ENCODE results near the gene TFF1. TPM values are rescaled to one million over a fixed set of nuclear protein-coding genes. Genes with fewer than 3 reads are reported as not detected.

Gene TFF1
- total RNA-seq, 5 donors from 2014 or later (not counting 1 experiment from before 2014, with no cell fraction given) = 1.2 to 1.3 TPM; not detected in 3

GRCh38 chr21:42391297-42391696 lies 25.0 kb upstream of the TFF1 start:
- no peaks in the 10 kb centered on the region for H3K9me3 Mint-ChIP-seq
- ChIA-PET POLR2A (no interaction called here), CTCF (no interaction called here)
- no peaks in the 10 kb centered on the region for H3K36me3 Mint-ChIP-seq
- peak overlapping the region in 1 of 3 donors; percentile 67 for H3K4me3 Mint-ChIP-seq
- H3K27me3 Mint-ChIP-seq = no peaks in the 10 kb centered on the region
- Histone ChIP-seq H3K27me3 (replicated peaks in 1 of 2; ENCODE audit: control insufficient read depth in 2 of 2, extremely low read depth in 1 of 2, insufficient read depth in 2 of 2, low read length in 1 of 2) (no peaks in the 10 kb centered on the region), H3K4me3 (ENCODE audit: control insufficient read depth in 1 of 2, extremely low read depth in 1 of 2, low read length in 1 of 2) (no peak overlapping the region), H3K4me1 (ENCODE audit: control insufficient read depth in 1 of 2, extremely low read depth in 1 of 2, insufficient read depth in 2 of 2, low read length in 2 of 2) (peaks cover 36 to 41% of the 10 kb centered on the region in 2 experiments), H3K9me3 (no peaks in the 10 kb centered on the region), H3K27ac (ENCODE audit: low read length) (no peak overlapping the region), H3K36me3 (ENCODE audit: control insufficient read depth in 2 of 2, extremely low read depth in 1 of 2, insufficient read depth in 1 of 2, low read length in 1 of 2) (no peaks in the 10 kb centered on the region)
- 100% methylated on average over 3 of the region's 5 CpGs for WGBS (ENCODE audit: insufficient coverage)
- peaks cover 50 to 80% (median 79%) of the 10 kb centered on the region in 3 donors for H3K4me1 Mint-ChIP-seq
- DNase-seq = no peak
- no peak for ATAC-seq (replicated peaks in 1 of 4)
- peak overlapping the region in 1 of 2 donors; percentile 44 for H3K27ac Mint-ChIP-seq

- CTCF ChIA-PET = no interaction called here
- no peak for ATAC-seq (replicated peaks in 1 of 4)
- peaks cover 50 to 81% (median 79%) of the 10 kb centered on the region in 3 donors for H3K4me1 Mint-ChIP-seq
These were observed 24.4 kb upstream of the TFF1 start for GRCh38 chr21:42390696-42391095.

GRCh38 chr21:42390193-42390592 lies 23.9 kb upstream of the TFF1 start:
- Histone ChIP-seq H3K27me3 (replicated peaks in 1 of 2; ENCODE audit: control insufficient read depth in 2 of 2, extremely low read depth in 1 of 2, insufficient read depth in 2 of 2, low read length in 1 of 2) (no peaks in the 10 kb centered on the region), H3K36me3 (ENCODE audit: control insufficient read depth in 2 of 2, extremely low read depth in 1 of 2, insufficient read depth in 1 of 2, low read length in 1 of 2) (no peaks in the 10 kb centered on the region), H3K27ac (ENCODE audit: low read length) (no peak overlapping the region), H3K4me3 (ENCODE audit: control insufficient read depth in 1 of 2, extremely low read depth in 1 of 2, low read length in 1 of 2) (no peak overlapping the region), H3K9me3 (no peaks in the 10 kb centered on the region), H3K4me1 (ENCODE audit: control insufficient read depth in 1 of 2, extremely low read depth in 1 of 2, insufficient read depth in 2 of 2, low read length in 2 of 2) (peaks cover 43 to 48% of the 10 kb centered on the region in 2 experiments)
- no peaks in the 10 kb centered on the region for H3K27me3 Mint-ChIP-seq
- WGBS (ENCODE audit: insufficient coverage) = 100% methylated on average over 1 of the region's 5 CpGs
- no peak for ATAC-seq (replicated peaks in 1 of 4)
- ChIA-PET POLR2A (interaction anchor here in 1 of 2 donors (0.6 kb wide), 1 partner anchor 360 kb away, joined by 6 read pairs; no protein-coding TSS in a partner anchor), CTCF (no interaction called here)
- peaks cover 52 to 86% (median 83%) of the 10 kb centered on the region in 3 donors for H3K4me1 Mint-ChIP-seq
- DNase-seq = no peak
- no peaks in the 10 kb centered on the region for H3K36me3 Mint-ChIP-seq
- peak overlapping the region in 1 of 3 donors; percentile 67 for H3K4me3 Mint-ChIP-seq
- H3K9me3 Mint-ChIP-seq = no peaks in the 10 kb centered on the region
- no peak overlapping the region for H3K27ac Mint-ChIP-seq

More at GRCh38 chr21:42390696-42391095, 24.4 kb upstream of the TFF1 start:
- Mint-ChIP-seq H3K27me3 (no peaks in the 10 kb centered on the region), H3K9me3 (no peaks in the 10 kb centered on the region), H3K4me3 (peak overlapping the region in 1 of 3 donors; percentile 67), H3K27ac (no peak overlapping the region), H3K36me3 (no peaks in the 10 kb centered on the region)
- Histone ChIP-seq H3K4me3 (ENCODE audit: control insufficient read depth in 1 of 2, extremely low read depth in 1 of 2, low read length in 1 of 2) (no peak overlapping the region), H3K4me1 (ENCODE audit: control insufficient read depth in 1 of 2, extremely low read depth in 1 of 2, insufficient read depth in 2 of 2, low read length in 2 of 2) (peaks cover 38 to 44% of the 10 kb centered on the region in 2 experiments), H3K36me3 (ENCODE audit: control insufficient read depth in 2 of 2, extremely low read depth in 1 of 2, insufficient read depth in 1 of 2, low read length in 1 of 2) (no peaks in the 10 kb centered on the region), H3K27me3 (replicated peaks in 1 of 2; ENCODE audit: control insufficient read depth in 2 of 2, extremely low read depth in 1 of 2, insufficient read depth in 2 of 2, low read length in 1 of 2) (no peaks in the 10 kb centered on the region), H3K27ac (ENCODE audit: low read length) (no peak overlapping the region), H3K9me3 (no peaks in the 10 kb centered on the region)
- DNase-seq = no peak
- POLR2A ChIA-PET = interaction anchor here in 1 of 2 donors (0.6 kb wide), 1 partner anchor 359 kb away, joined by 6 read pairs; no protein-coding TSS in a partner anchor
- WGBS (ENCODE audit: insufficient coverage) = 100% methylated on average over 1 of the region's 2 CpGs

- ChIA-PET POLR2A (no interaction called here), CTCF (no interaction called here)
- Histone ChIP-seq H3K27me3 (replicated peaks in 1 of 2; ENCODE audit: control insufficient read depth in 2 of 2, extremely low read depth in 1 of 2, insufficient read depth in 2 of 2, low read length in 1 of 2) (no peaks in the 10 kb centered on the region), H3K9me3 (no peaks in the 10 kb centered on the region), H3K27ac (ENCODE audit: low read length) (no peak overlapping the region), H3K36me3 (ENCODE audit: control insufficient read depth in 2 of 2, extremely low read depth in 1 of 2, insufficient read depth in 1 of 2, low read length in 1 of 2) (no peaks in the 10 kb centered on the region), H3K4me3 (ENCODE audit: control insufficient read depth in 1 of 2, extremely low read depth in 1 of 2, low read length in 1 of 2) (peak overlapping the region in 1 of 2 donors; percentile 7), H3K4me1 (ENCODE audit: control insufficient read depth in 1 of 2, extremely low read depth in 1 of 2, insufficient read depth in 2 of 2, low read length in 2 of 2) (peaks cover 48 to 53% of the 10 kb centered on the region in 2 experiments)
- peak overlapping the region; percentile 28 to 48 (median 43) for H3K4me3 Mint-ChIP-seq
- H3K9me3 Mint-ChIP-seq = no peaks in the 10 kb centered on the region
- H3K27ac Mint-ChIP-seq = peak overlapping the region; percentile 23 to 47
- ATAC-seq (replicated peaks in 1 of 4) (no peak), DNase-seq (no peak)
- H3K27me3 Mint-ChIP-seq = no peaks in the 10 kb centered on the region
- no peaks in the 10 kb centered on the region for H3K36me3 Mint-ChIP-seq
- peaks cover 53 to 84% (median 82%) of the 10 kb centered on the region in 3 donors for H3K4me1 Mint-ChIP-seq
- WGBS (ENCODE audit: insufficient coverage) = 76% methylated on average over 5 of the region's 6 CpGs
These were observed 23.1 kb upstream of the TFF1 start for GRCh38 chr21:42389449-42389835.

GRCh38 chr21:42388740-42389448 lies 22.6 kb upstream of the TFF1 start:
- no peaks in the 10 kb centered on the region for H3K27me3 Mint-ChIP-seq
- ATAC-seq (replicated peaks in 1 of 4) = no peak
- H3K4me1 ChIP-seq (ENCODE audit: control insufficient read depth in 1 of 2, extremely low read depth in 1 of 2, insufficient read depth in 2 of 2, low read length in 2 of 2) = peaks cover 49 to 55% of the 10 kb centered on the region in 2 experiments
- DNase-seq = peak in 1 of 35 experiments; percentile 34
- POLR2A ChIA-PET = interaction anchor here (0.6 to 0.9 kb wide), 2 partner anchors 10 to 15 kb away, joined by 3 read pairs; partner anchors contain the start of gene UBASH3A (in 1 of the 2)
- no peak overlapping the region for H3K27ac ChIP-seq (ENCODE audit: low read length)
- no peaks in the 10 kb centered on the region for H3K9me3 ChIP-seq
- no peaks in the 10 kb centered on the region for H3K9me3 Mint-ChIP-seq
- no peaks in the 10 kb centered on the region for H3K36me3 ChIP-seq (ENCODE audit: control insufficient read depth in 2 of 2, extremely low read depth in 1 of 2, insufficient read depth in 1 of 2, low read length in 1 of 2)
- H3K4me3 ChIP-seq (ENCODE audit: control insufficient read depth in 1 of 2, extremely low read depth in 1 of 2, low read length in 1 of 2) = peak overlapping the region in 1 of 2 donors; percentile 7
- whole genome bisulfite sequencing (ENCODE audit: insufficient coverage) = 64% methylated on average over 8 of the region's 20 CpGs
- CTCF ChIA-PET = no interaction called here
- no peaks in the 10 kb centered on the region for H3K27me3 ChIP-seq (replicated peaks in 1 of 2; ENCODE audit: control insufficient read depth in 2 of 2, extremely low read depth in 1 of 2, insufficient read depth in 2 of 2, low read length in 1 of 2)
- no peaks in the 10 kb centered on the region for H3K36me3 Mint-ChIP-seq
- H3K4me3 Mint-ChIP-seq = peak overlapping the region; percentile 41 to 48 (median 43)
- H3K4me1 Mint-ChIP-seq = peaks cover 53 to 88% (median 87%) of the 10 kb centered on the region in 3 donors
- peak overlapping the region; percentile 64 to 65 for H3K27ac Mint-ChIP-seq

- Mint-ChIP-seq H3K27ac (no peak overlapping the region), H3K4me3 (no peak overlapping the region), H3K36me3 (no peaks in the 10 kb centered on the region), H3K4me1 (peaks cover 45 to 81% (median 80%) of the 10 kb centered on the region in 3 donors), H3K9me3 (no peaks in the 10 kb centered on the region), H3K27me3 (no peaks in the 10 kb centered on the region)
- WGBS (ENCODE audit: insufficient coverage) = 100% methylated on average over 3 of the region's 6 CpGs
- peaks cover 0 to 4% of the 10 kb centered on the region in 2 experiments for H3K27me3 ChIP-seq (replicated peaks in 1 of 2; ENCODE audit: control insufficient read depth in 2 of 2, extremely low read depth in 1 of 2, insufficient read depth in 2 of 2, low read length in 1 of 2)
- no peak overlapping the region for H3K4me3 ChIP-seq (ENCODE audit: control insufficient read depth in 1 of 2, extremely low read depth in 1 of 2, low read length in 1 of 2)
- H3K9me3 ChIP-seq = no peaks in the 10 kb centered on the region
- DNase-seq (no peak), ATAC-seq (replicated peaks in 1 of 4) (no peak)
- POLR2A ChIA-PET = interaction anchor here (0.6 to 0.9 kb wide), 4 partner anchors 11 to 462 kb away, joined by 3 read pairs; partner anchors contain the start of gene UBASH3A (in 1 of the 2)
- no peak overlapping the region for H3K27ac ChIP-seq (ENCODE audit: low read length)
- H3K4me1 ChIP-seq (ENCODE audit: control insufficient read depth in 1 of 2, extremely low read depth in 1 of 2, insufficient read depth in 2 of 2, low read length in 2 of 2) = peaks cover 48% of the 10 kb centered on the region in 2 experiments
- CTCF ChIA-PET = interaction anchor here in 1 of 2 donors (0.6 kb wide), 1 partner anchor 402 kb away, joined by 5 read pairs; no protein-coding TSS in a partner anchor
- H3K36me3 ChIP-seq (ENCODE audit: control insufficient read depth in 2 of 2, extremely low read depth in 1 of 2, insufficient read depth in 1 of 2, low read length in 1 of 2) = no peaks in the 10 kb centered on the region
These were observed 21.6 kb upstream of the TFF1 start for GRCh38 chr21:42387843-42388340.
